K562 (cell line): Measurements from ENCODE around the gene DYNC2H1. TPM values are rescaled to one million over a fixed set of nuclear protein-coding genes. Genes with fewer than 3 reads are reported as not detected.

Experiments
- ATF7 ChIP-seq: fragments of 450-650 bp; IDR thresholded peaks from 2 replicates; pipeline ENCODE4 v1.7.1; 2014; ENCODE audit warnings: mild to moderate bottlenecking, moderate library complexity
- FOXP1 ChIP-seq: sonication (generic); formaldehyde crosslinking; IDR thresholded peaks from 2 replicates; pipeline ENCODE4 v1.8.0; 2022; ENCODE audit warnings: mild to moderate bottlenecking, missing genetic modification reagents
- MTA3 ChIP-seq: fragments of 450-650 bp; formaldehyde crosslinking; IDR thresholded peaks from 2 replicates; pipeline ENCODE4 v1.6.1; 2017; ENCODE audit warnings: mild to moderate bottlenecking, borderline replicate concordance
- MXI1 ChIP-seq: IDR thresholded peaks from 2 replicates; pipeline ENCODE4 v1.6.1; 2011; ENCODE audit warnings: low read depth, mild to moderate bottlenecking, improper control_type of control experiment, low read length
- NR1H2 ChIP-seq: sonication (generic); formaldehyde crosslinking; IDR thresholded peaks from 2 replicates; pipeline ENCODE4 v1.4.0; 2020; ENCODE audit warnings: mild to moderate bottlenecking, missing genetic modification reagents
- POLR2AphosphoS5 ChIP-seq: IDR thresholded peaks from 2 replicates; pipeline ENCODE4 v1.6.1; 2011; ENCODE audit warnings: mild to moderate bottlenecking, low read depth, low read length, moderate library complexity; ENCODE audit not compliant: control insufficient read depth, insufficient read depth
- PYGO2 ChIP-seq: fragments of 450-650 bp; IDR thresholded peaks from 2 replicates; pipeline ENCODE4 v1.6.1; 2016; ENCODE audit warnings: mild to moderate bottlenecking, missing genetic modification characterization, moderate library complexity, missing compliant biosample characterization
- SAFB2 ChIP-seq: fragments of 200-400 bp; formaldehyde crosslinking; IDR thresholded peaks from 2 replicates; pipeline ENCODE4 v1.6.1; 2018; ENCODE audit warnings: borderline replicate concordance, low read length, low read depth, moderate library complexity; ENCODE audit not compliant: severe bottlenecking
- SIN3B ChIP-seq: fragments of 450-650 bp; IDR thresholded peaks from 2 replicates; pipeline ENCODE4 v1.6.1; 2017; ENCODE audit warnings: low read depth, mild to moderate bottlenecking, moderate library complexity
- SMARCA4 ChIP-seq: fragments of 450-650 bp; IDR thresholded peaks from 2 replicates; pipeline ENCODE4 v1.6.1; 2016
- SMARCB1 ChIP-seq: IDR thresholded peaks from 2 replicates; pipeline ENCODE4 v1.6.1; 2011; ENCODE audit warnings: improper control_type of control experiment, low read depth; ENCODE audit not compliant: insufficient read length
- SPI1 ChIP-seq: IDR thresholded peaks from 2 replicates; pipeline ENCODE4 v1.6.1; 2011; ENCODE audit warnings: low read depth, low read length, control low read depth, borderline replicate concordance
- YBX1 ChIP-seq: fragments of 450-650 bp; IDR thresholded peaks from 2 replicates; pipeline ENCODE4 v1.7.1; 2016; ENCODE audit warnings: mild to moderate bottlenecking
- ZEB2 ChIP-seq: fragments of 450-650 bp; IDR thresholded peaks from 2 replicates; pipeline ENCODE4 v1.6.1; 2016
- ZFX ChIP-seq: sonication (generic); formaldehyde crosslinking; IDR thresholded peaks from 2 replicates; pipeline ENCODE4 v1.8.0; 2022; ENCODE audit warnings: mild to moderate bottlenecking, missing genetic modification reagents, moderate library complexity
- ZNF140 ChIP-seq: fragments of 250-450 bp; sonication (Bioruptor Pico); IDR thresholded peaks from 2 replicates; pipeline ENCODE4 v1.8.0; 2021; ENCODE audit warnings: moderate library complexity, mild to moderate bottlenecking, inconsistent platforms
- ZNF324 ChIP-seq: fragments of 250-450 bp; sonication (Bioruptor Pico); IDR thresholded peaks from 2 replicates; pipeline ENCODE4 v1.4.0; 2020; ENCODE audit warnings: mild to moderate bottlenecking
- polyA plus RNA-seq, 8 experiments: library from polyadenylated mRNA; depleted of rRNA in 4 of 8; stranded (reverse) in 5 of 8; unstranded in 3 of 8; fragments of >200 nt; fragmentation: Nextera tagmentation in 2 of 8; fragmentation: Illumina TruSeq in 1 of 8; extraction: Ambion mirVana in 2 of 8; extraction: Trizol in 1 of 8; gene quantifications; 2 replicates each; pipeline versions ENCODE4 v1.2.1 to v1.2.3, GENCODE V29; 2011 to 2014; ENCODE audit warnings: inconsistent platforms in 1 of 8, missing spikeins in 1 of 8
- total RNA-seq, 7 experiments: library from RNA; depleted of rRNA in 6 of 7; stranded (reverse); fragments of >200 nt in 6 of 7; fragmentation: Illumina TruSeq in 2 of 7; extraction: Trizol in 2 of 7; gene quantifications; 2 replicates each; pipeline versions ENCODE4 v1.2.1 to v1.2.3, GENCODE V29; 2011 to 2021; ENCODE audit warnings: low replicate concordance in 1 of 7
- TF ChIP-seq, protein P1 (sequence below): fragments of 450-650 bp; formaldehyde crosslinking; IDR thresholded peaks from 2 replicates; pipeline ENCODE4 v1.4.0; 2020; ENCODE audit warnings: mild to moderate bottlenecking, moderate library complexity
- TF ChIP-seq, protein P2 (sequence below): sonication (generic); formaldehyde crosslinking; IDR thresholded peaks from 2 replicates; pipeline ENCODE4 v1.4.0; 2020; ENCODE audit warnings: mild to moderate bottlenecking, missing genetic modification reagents
- TF ChIP-seq, protein P3 (sequence below): fragments of 450-650 bp; IDR thresholded peaks from 2 replicates; pipeline ENCODE4 v1.7.0; 2016; ENCODE audit warnings: borderline replicate concordance
- TF ChIP-seq, protein P4 (sequence below): fragments of 450-650 bp; formaldehyde crosslinking; conservative IDR thresholded peaks from 2 replicates; pipeline ENCODE4 v1.4.0; 2022; ENCODE audit warnings: mild to moderate bottlenecking, missing genetic modification characterization

Gene DYNC2H1
- total and polyA plus RNA-seq, 9 of the 15 experiments (the other 6 are each of a cell fraction or from before 2014, with no cell fraction given): 0.08 to 0.64 (median 0.20) TPM

DNA sequence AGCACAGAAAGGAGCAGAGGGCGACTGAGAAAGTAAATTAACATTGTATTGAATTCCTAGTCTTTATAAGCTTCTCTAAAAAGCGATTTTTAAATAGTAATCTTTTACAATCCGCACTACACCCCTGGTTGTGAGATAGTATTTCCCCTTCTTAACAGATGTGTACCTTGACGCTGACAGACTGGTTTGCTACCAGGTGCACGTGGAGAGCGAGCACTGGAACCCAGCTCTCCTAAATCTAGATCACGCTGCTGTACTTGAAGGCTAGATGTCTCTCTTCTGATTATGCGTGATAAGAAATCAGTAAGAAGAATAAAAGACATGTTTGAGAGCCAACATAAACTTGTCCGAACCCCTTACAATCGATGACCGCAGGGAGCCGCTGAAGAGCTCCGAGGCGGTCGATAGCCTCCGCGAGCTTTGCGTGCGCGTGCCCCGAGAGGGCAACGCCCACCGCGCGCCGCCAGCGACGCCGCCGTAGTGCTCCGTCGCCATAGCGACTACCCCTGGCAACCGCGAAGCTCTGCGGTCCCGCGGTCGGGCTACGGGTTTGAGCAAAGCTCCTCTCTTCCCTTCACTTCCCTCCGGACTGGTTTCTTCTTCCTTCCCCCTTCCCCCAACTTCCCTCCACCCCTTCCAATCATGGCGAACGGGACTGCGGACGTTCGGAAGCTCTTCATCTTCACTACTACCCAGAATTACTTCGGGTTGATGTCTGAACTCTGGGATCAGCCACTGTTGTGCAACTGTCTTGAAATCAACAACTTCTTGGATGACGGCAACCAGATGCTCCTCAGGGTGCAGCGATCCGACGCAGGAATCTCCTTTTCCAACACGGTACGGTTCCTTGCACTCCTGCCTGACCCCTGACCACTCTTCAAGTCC lies at the start of gene DYNC2H1 (continued):
- TF ChIP-seq POLR2AphosphoS5 (no peak), ZNF324 (CRISPR knock-in tag) (no peak), ZFX (no peak), SPI1 (no peak), PYGO2 (tag) (no peak), SIN3B (no peak), ZNF140 (CRISPR knock-in tag) (no peak), YBX1 (no peak), FOXP1 (CRISPR knock-in tag) (peak; percentile 46; the same call in 1 of the 2 replicates), MXI1 (peak; percentile 98), MTA3 (no peak), SMARCA4 (peak; percentile 43; the same call in 1 of the 2 replicates), NR1H2 (CRISPR knock-in tag) (no peak), SMARCB1 (no peak), ATF7 (peak; percentile 64), ZEB2 (0 out of 2 replicates have a peak, but pooled peaks have one; percentile 26), SAFB2 (no peak)
- TF ChIP-seq, protein P1, sequence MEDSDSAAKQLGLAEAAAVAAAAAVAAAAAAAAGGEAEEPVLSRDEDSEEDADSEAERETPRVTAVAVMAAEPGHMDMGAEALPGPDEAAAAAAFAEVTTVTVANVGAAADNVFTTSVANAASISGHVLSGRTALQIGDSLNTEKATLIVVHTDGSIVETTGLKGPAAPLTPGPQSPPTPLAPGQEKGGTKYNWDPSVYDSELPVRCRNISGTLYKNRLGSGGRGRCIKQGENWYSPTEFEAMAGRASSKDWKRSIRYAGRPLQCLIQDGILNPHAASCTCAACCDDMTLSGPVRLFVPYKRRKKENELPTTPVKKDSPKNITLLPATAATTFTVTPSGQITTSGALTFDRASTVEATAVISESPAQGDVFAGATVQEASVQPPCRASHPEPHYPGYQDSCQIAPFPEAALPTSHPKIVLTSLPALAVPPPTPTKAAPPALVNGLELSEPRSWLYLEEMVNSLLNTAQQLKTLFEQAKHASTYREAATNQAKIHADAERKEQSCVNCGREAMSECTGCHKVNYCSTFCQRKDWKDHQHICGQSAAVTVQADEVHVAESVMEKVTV (CRISPR knock-in tag): no peak
- TF ChIP-seq, protein P2, sequence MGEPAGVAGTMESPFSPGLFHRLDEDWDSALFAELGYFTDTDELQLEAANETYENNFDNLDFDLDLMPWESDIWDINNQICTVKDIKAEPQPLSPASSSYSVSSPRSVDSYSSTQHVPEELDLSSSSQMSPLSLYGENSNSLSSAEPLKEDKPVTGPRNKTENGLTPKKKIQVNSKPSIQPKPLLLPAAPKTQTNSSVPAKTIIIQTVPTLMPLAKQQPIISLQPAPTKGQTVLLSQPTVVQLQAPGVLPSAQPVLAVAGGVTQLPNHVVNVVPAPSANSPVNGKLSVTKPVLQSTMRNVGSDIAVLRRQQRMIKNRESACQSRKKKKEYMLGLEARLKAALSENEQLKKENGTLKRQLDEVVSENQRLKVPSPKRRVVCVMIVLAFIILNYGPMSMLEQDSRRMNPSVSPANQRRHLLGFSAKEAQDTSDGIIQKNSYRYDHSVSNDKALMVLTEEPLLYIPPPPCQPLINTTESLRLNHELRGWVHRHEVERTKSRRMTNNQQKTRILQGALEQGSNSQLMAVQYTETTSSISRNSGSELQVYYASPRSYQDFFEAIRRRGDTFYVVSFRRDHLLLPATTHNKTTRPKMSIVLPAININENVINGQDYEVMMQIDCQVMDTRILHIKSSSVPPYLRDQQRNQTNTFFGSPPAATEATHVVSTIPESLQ (CRISPR knock-in tag): 0 out of 2 replicates have a peak, but pooled peaks have one; percentile 49
- TF ChIP-seq, protein P3, sequence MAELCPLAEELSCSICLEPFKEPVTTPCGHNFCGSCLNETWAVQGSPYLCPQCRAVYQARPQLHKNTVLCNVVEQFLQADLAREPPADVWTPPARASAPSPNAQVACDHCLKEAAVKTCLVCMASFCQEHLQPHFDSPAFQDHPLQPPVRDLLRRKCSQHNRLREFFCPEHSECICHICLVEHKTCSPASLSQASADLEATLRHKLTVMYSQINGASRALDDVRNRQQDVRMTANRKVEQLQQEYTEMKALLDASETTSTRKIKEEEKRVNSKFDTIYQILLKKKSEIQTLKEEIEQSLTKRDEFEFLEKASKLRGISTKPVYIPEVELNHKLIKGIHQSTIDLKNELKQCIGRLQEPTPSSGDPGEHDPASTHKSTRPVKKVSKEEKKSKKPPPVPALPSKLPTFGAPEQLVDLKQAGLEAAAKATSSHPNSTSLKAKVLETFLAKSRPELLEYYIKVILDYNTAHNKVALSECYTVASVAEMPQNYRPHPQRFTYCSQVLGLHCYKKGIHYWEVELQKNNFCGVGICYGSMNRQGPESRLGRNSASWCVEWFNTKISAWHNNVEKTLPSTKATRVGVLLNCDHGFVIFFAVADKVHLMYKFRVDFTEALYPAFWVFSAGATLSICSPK: no peak
- TF ChIP-seq, protein P4, sequence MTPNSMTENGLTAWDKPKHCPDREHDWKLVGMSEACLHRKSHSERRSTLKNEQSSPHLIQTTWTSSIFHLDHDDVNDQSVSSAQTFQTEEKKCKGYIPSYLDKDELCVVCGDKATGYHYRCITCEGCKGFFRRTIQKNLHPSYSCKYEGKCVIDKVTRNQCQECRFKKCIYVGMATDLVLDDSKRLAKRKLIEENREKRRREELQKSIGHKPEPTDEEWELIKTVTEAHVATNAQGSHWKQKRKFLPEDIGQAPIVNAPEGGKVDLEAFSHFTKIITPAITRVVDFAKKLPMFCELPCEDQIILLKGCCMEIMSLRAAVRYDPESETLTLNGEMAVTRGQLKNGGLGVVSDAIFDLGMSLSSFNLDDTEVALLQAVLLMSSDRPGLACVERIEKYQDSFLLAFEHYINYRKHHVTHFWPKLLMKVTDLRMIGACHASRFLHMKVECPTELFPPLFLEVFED (CRISPR knock-in tag): no peak
